GM21723 (cell line): Measurements from ENCODE around the gene DPH5.
"Not testable (repeated sequence)": the region's sequence is repeated elsewhere in the genome, so short reads cannot be mapped to it uniquely, and the experiment has no call there.

ENCODE experiments used
- ATAC-seq: cut with Tn5 transposase; IDR thresholded peaks from one replicate; pipeline ENCODE4 v1.9.1; 2021; ENCODE audit warnings: mild to moderate bottlenecking, moderate library complexity; ENCODE audit not compliant: unreplicated experiment

DPH5 gene

GRCh38 chr1:100989306-100990077 is 36.1 kb downstream of the DPH5 start:
- no peak for ATAC-seq

GRCh38 chr1:100988121-100988520 is 37.5 kb downstream of the DPH5 start:
- no peak for ATAC-seq

GRCh38 chr1:100982793-100983192 is 42.8 kb downstream of the DPH5 start:
- no peak for ATAC-seq

GRCh38 chr1:100979631-100980030 is 46.0 kb downstream of the DPH5 start:
- no peak for ATAC-seq

GRCh38 chr1:100976936-100977335 is 48.6 kb downstream of the DPH5 start:
- ATAC-seq: no peak

GRCh38 chr1:100972185-100972584 is 53.4 kb downstream of the DPH5 start:
- ATAC-seq: no peak

GRCh38 chr1:100971021-100971420 is 54.6 kb downstream of the DPH5 start:
- ATAC-seq: no peak

GRCh38 chr1:100969327-100969726 is 56.3 kb downstream of the DPH5 start:
- ATAC-seq: no peak

- ATAC-seq: no peak
Observed at GRCh38 chr1:100968621-100969020, 57.0 kb downstream of the DPH5 start.

GRCh38 chr1:100960098-100960497 is 65.5 kb downstream of the DPH5 start:
- no peak for ATAC-seq

- no peak for ATAC-seq
Observed at GRCh38 chr1:100959502-100960060, 66.0 kb downstream of the DPH5 start.

- ATAC-seq: no peak
Observed at GRCh38 chr1:100955322-100955721, 70.3 kb downstream of the DPH5 start.

GRCh38 chr1:100953960-100954730 is 71.4 kb downstream of the DPH5 start:
- ATAC-seq: no peak

GRCh38 chr1:100952970-100953369 is 72.6 kb downstream of the DPH5 start:
- ATAC-seq: not testable (repeated sequence)

- ATAC-seq: no peak
Observed at GRCh38 chr1:100952104-100952745, 73.4 kb downstream of the DPH5 start.

- ATAC-seq: no peak
Observed at GRCh38 chr1:100950781-100951180, 74.8 kb downstream of the DPH5 start.

GRCh38 chr1:100950337-100950736 is 75.2 kb downstream of the DPH5 start:
- ATAC-seq: no peak

GRCh38 chr1:100949515-100950158 is 75.9 kb downstream of the DPH5 start:
- peak; percentile 96 for ATAC-seq

- not testable (repeated sequence) for ATAC-seq
Observed at GRCh38 chr1:100948721-100949405, 76.7 kb downstream of the DPH5 start.

GRCh38 chr1:100947816-100948215 is 77.8 kb downstream of the DPH5 start:
- ATAC-seq: not testable (repeated sequence)
